ENCODE results near the gene GRB7. TPM values are rescaled to one million over a fixed set of nuclear protein-coding genes. Genes with fewer than 3 reads are reported as not detected.
"Not testable (repeated sequence)": the region's sequence is repeated elsewhere in the genome, so short reads cannot be mapped to it uniquely, and the experiment has no call there.

GRB7 gene
- total and polyA plus RNA-seq, 2 of the 4 experiments (the other 2 are of a cell fraction): 0.18 to 0.36 TPM

DNA sequence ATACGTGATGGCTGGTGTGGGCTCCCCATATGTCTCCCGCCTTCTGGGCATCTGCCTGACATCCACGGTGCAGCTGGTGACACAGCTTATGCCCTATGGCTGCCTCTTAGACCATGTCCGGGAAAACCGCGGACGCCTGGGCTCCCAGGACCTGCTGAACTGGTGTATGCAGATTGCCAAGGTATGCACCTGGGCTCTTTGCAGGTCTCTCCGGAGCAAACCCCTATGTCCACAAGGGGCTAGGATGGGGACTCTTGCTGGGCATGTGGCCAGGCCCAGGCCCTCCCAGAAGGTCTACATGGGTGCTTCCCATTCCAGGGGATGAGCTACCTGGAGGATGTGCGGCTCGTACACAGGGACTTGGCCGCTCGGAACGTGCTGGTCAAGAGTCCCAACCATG, 13.0 kb upstream of the GRB7 start:
- Histone ChIP-seq H3K79me1 (ENCODE audit: low read depth in 1 of 2, low read length in 2 of 2) (peaks cover 5 to 12% of the 10 kb centered on the region in 2 experiments), H3K56ac (ENCODE audit: extremely low read depth, insufficient read depth, low read length) (no peak overlapping the region), H3K14ac (replicated peaks; ENCODE audit: low read depth, low read length) (no peak overlapping the region), H3K4ac (ENCODE audit: low read depth, low read length) (no peak overlapping the region), H3K18ac (ENCODE audit: low read depth, low read length) (no peak overlapping the region), H2BK20ac (ENCODE audit: low read depth, low read length) (no peak overlapping the region), H4K20me1 (ENCODE audit: insufficient read depth, low read length) (no peaks in the 10 kb centered on the region), H3K27me3 (ENCODE audit: control insufficient read depth, insufficient read depth, low read length) (no peaks in the 10 kb centered on the region), H2AK9ac (replicated peaks; ENCODE audit: low read depth, low read length, poor library complexity) (no peak overlapping the region), H3K4me3 (ENCODE audit: insufficient read depth, low read depth, low read length) (no peak overlapping the region), H3K4me1 (ENCODE audit: control insufficient read depth, insufficient read depth, low read length) (peaks cover 3% of the 10 kb centered on the region; the same call in 1 of the 2 replicates), H2AK5ac (ENCODE audit: low read depth, low read length) (no peak overlapping the region), H4K8ac (ENCODE audit: low read depth in 2 of 2, low read length in 2 of 2) (no peak overlapping the region), H2BK120ac (ENCODE audit: low read depth, low read length) (no peak overlapping the region), H3K27ac (ENCODE audit: insufficient read depth, low read length) (no peak overlapping the region), H3K9ac (ENCODE audit: low read depth, low read length) (no peak overlapping the region), H4K5ac (ENCODE audit: low read depth, low read length) (no peak overlapping the region), H2AFZ (replicated peaks; ENCODE audit: low read length, poor library complexity) (no peak overlapping the region), H2BK5ac (ENCODE audit: low read depth, low read length, poor library complexity, severe bottlenecking) (no peak overlapping the region), H3K36me3 (ENCODE audit: control insufficient read depth, insufficient read depth, low read length) (peaks cover 57% of the 10 kb centered on the region), H3K9me1 (ENCODE audit: insufficient read depth, low read length) (peaks cover 9% of the 10 kb centered on the region), H3K4me2 (ENCODE audit: low read depth, low read length) (no peak overlapping the region), H2BK15ac (ENCODE audit: low read depth, low read length) (no peak overlapping the region), H4K91ac (ENCODE audit: insufficient read depth, low read depth, low read length) (no peak overlapping the region), H3K9me3 (ENCODE audit: control insufficient read depth, insufficient read depth, low read length) (no peaks in the 10 kb centered on the region), H3K23ac (ENCODE audit: low read depth, low read length) (no peak overlapping the region)
- intact Hi-C loops (cut with micrococcal nuclease): no loop called here
- ATAC-seq (ENCODE audit: low read depth) (no peak), DNase-seq (no peak)
- ChIA-PET CTCF (no interaction called here), POLR2A (ENCODE audit: unreplicated experiment) (no interaction called here)
- BruUV-seq (replicated peaks): no TSS peak
- dilution Hi-C loops (cut with HindIII; ENCODE audit: low sequenced_read_pairs, unreplicated experiment): no loop called here
- TF ChIP-seq, protein P1, sequence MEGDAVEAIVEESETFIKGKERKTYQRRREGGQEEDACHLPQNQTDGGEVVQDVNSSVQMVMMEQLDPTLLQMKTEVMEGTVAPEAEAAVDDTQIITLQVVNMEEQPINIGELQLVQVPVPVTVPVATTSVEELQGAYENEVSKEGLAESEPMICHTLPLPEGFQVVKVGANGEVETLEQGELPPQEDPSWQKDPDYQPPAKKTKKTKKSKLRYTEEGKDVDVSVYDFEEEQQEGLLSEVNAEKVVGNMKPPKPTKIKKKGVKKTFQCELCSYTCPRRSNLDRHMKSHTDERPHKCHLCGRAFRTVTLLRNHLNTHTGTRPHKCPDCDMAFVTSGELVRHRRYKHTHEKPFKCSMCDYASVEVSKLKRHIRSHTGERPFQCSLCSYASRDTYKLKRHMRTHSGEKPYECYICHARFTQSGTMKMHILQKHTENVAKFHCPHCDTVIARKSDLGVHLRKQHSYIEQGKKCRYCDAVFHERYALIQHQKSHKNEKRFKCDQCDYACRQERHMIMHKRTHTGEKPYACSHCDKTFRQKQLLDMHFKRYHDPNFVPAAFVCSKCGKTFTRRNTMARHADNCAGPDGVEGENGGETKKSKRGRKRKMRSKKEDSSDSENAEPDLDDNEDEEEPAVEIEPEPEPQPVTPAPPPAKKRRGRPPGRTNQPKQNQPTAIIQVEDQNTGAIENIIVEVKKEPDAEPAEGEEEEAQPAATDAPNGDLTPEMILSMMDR (conservative IDR thresholded peaks at IDR 0.05; ENCODE audit: low read depth, low read length): no peak
- no peak for TF ChIP-seq MXI1 (IDR thresholded peaks at IDR 0.05; ENCODE audit: borderline replicate concordance, low read depth, low read length)
- TF ChIP-seq RCOR1 (IDR thresholded peaks at IDR 0.05; ENCODE audit: insufficient replicate concordance, low read length): no peak
- TF ChIP-seq CEBPB (IDR thresholded peaks at IDR 0.05; ENCODE audit: low read depth, low read length): no peak
- no peak for TF ChIP-seq NFE2L2 (IDR thresholded peaks at IDR 0.05; ENCODE audit: low read depth, low read length)
- WGBS, 2 experiments (ENCODE audit: extremely low coverage in 2 of 2, insufficient read length in 1 of 2): 100% methylated on average over 8 of the region's 13 CpGs; no CpG with 5 or more reads in 1 of the 2 experiments
- in situ Hi-C loops (cut with MboI; ENCODE audit: low sequenced_read_pairs): no loop called here

DNA sequence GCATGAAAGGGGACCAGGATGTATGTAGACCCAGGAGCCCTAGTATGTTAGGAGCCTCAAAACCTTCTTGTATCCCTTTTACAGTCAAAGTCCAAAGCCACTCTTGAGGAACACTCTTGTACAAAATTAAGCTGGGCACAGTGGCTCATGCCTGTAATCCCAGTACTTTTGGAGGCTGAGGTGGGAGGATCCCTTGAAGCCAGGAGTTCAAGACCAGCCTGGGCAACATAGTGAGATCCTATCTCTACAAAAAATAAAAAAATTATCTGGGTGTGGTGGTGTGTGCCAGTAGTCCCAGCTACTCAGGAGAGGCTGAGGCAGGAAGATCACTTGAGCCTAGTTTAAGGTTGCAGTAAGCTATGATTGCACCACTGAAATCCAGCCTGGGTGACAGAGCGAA, 11.8 kb upstream of the GRB7 start:
- H3K14ac ChIP-seq (replicated peaks; ENCODE audit: low read depth, low read length); H3K18ac ChIP-seq (ENCODE audit: low read depth, low read length); H4K8ac ChIP-seq (ENCODE audit: low read depth in 2 of 2, low read length in 2 of 2); CTCF ChIA-PET; H4K20me1 ChIP-seq (ENCODE audit: insufficient read depth, low read length); H2AK5ac ChIP-seq (ENCODE audit: low read depth, low read length); in situ Hi-C loops (cut with MboI; ENCODE audit: low sequenced_read_pairs); H2AK9ac ChIP-seq (replicated peaks; ENCODE audit: low read depth, low read length, poor library complexity); POLR2A ChIA-PET (ENCODE audit: unreplicated experiment); H3K27ac ChIP-seq (ENCODE audit: insufficient read depth, low read length); intact Hi-C loops (cut with micrococcal nuclease); H2BK20ac ChIP-seq (ENCODE audit: low read depth, low read length); H3K4me3 ChIP-seq (ENCODE audit: insufficient read depth, low read depth, low read length); H3K23ac ChIP-seq (ENCODE audit: low read depth, low read length); H2BK5ac ChIP-seq (ENCODE audit: low read depth, low read length, poor library complexity, severe bottlenecking); dilution Hi-C loops (cut with HindIII; ENCODE audit: low sequenced_read_pairs, unreplicated experiment); H2BK120ac ChIP-seq (ENCODE audit: low read depth, low read length); H2BK15ac ChIP-seq (ENCODE audit: low read depth, low read length); H3K4ac ChIP-seq (ENCODE audit: low read depth, low read length); DNase-seq; H4K91ac ChIP-seq (ENCODE audit: insufficient read depth, low read depth, low read length); ATAC-seq (ENCODE audit: low read depth); H4K5ac ChIP-seq (ENCODE audit: low read depth, low read length); BruUV-seq (replicated peaks); H3K27me3 ChIP-seq (ENCODE audit: control insufficient read depth, insufficient read depth, low read length); H3K56ac ChIP-seq (ENCODE audit: extremely low read depth, insufficient read depth, low read length); H3K4me1 ChIP-seq (ENCODE audit: control insufficient read depth, insufficient read depth, low read length); H3K4me2 ChIP-seq (ENCODE audit: low read depth, low read length); H2AFZ ChIP-seq (replicated peaks; ENCODE audit: low read length, poor library complexity); H3K9ac ChIP-seq (ENCODE audit: low read depth, low read length); H3K9me3 ChIP-seq (ENCODE audit: control insufficient read depth, insufficient read depth, low read length): not testable (repeated sequence)
- peaks cover 52% of the 10 kb centered on the region for H3K36me3 ChIP-seq (ENCODE audit: control insufficient read depth, insufficient read depth, low read length)
- no CpG with 5 or more reads among the region's 1 CpG for WGBS, 2 experiments (ENCODE audit: extremely low coverage in 2 of 2, insufficient read length in 1 of 2)
- peaks cover 9 to 17% of the 10 kb centered on the region in 2 experiments for H3K79me1 ChIP-seq (ENCODE audit: low read depth in 1 of 2, low read length in 2 of 2)
- peaks cover 13% of the 10 kb centered on the region for H3K9me1 ChIP-seq (ENCODE audit: insufficient read depth, low read length)

All from IMR-90 (cell line).